Epithelial cell of proximal tubule (primary cell): Measurements from ENCODE around the gene PPA1. TPM values are rescaled to one million over a fixed set of nuclear protein-coding genes. Genes with fewer than 3 reads are reported as not detected.
"Not testable (repeated sequence)": the region's sequence is repeated elsewhere in the genome, so short reads cannot be mapped to it uniquely, and the experiment has no call there.

Experiments used
- DNase-seq: peaks from one replicate; pipeline ENCODE4 v3.0.0-alpha.2; 2011; ENCODE audit warnings: low read depth
- H3K4me3 ChIP-seq: 2 replicates; pipeline ENCODE4 v1.5.1; 2011; ENCODE audit warnings: low read depth, mild to moderate bottlenecking, low read length
- CTCF ChIP-seq: conservative IDR thresholded peaks from 2 replicates; pipeline ENCODE4 v1.5.1; 2012; ENCODE audit warnings: low read depth, mild to moderate bottlenecking, low read length
- total RNA-seq: library from RNA; depleted of rRNA; stranded (reverse); fragments of >200 nt; gene quantifications from 2 replicates; pipeline ENCODE4 v1.2.3, GENCODE V29; 2015

PPA1 gene
- total RNA-seq, 1 donor from 2014 or later = 245 TPM

- no peak for TF ChIP-seq CTCF
- no peak for DNase-seq
- no peak overlapping the region for H3K4me3 ChIP-seq
These were observed 42.6 kb downstream of the PPA1 start for GRCh38 chr10:70190581-70190980.

DNA sequence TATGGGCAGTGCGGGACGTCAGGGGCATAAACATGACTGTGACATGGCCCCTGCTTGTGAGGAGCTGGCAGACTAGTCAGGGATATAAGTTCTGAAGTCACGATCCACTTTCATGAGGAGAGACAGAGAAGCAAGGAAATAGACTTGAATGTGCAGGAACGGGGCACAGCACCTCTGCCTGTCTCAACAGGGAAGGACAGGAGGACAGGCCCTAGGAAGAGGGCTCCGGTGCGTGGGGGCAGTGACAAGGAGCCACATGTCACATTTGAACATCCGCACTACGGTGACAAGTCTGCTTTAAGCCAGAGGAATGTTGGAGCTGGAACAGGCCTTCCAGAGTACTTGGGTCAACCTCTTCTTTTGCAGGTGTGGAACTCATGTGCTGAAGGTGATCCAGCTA, 43.1 kb downstream of the PPA1 start:
- no peak for TF ChIP-seq CTCF
- no peak for DNase-seq
- no peak overlapping the region for H3K4me3 ChIP-seq

DNA sequence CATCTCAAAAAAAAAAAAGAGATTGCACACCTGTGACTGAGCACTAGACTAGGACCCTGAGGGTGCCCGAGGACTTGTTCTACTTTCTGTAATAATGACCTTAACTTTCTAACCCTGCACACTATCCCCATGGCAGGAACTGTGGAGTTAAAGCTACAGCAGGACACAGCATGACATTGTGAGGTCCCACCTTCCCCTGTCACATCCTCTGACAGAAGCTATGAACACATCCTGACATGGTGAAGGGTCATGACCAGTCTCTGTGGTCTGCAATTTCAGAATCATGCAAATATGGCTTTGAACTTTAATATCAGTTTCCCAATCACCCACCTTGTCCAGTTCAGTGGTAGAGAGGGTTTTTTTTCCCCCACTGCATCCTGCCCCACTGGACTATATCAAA, 44.5 kb downstream of the PPA1 start:
- no peak overlapping the region for H3K4me3 ChIP-seq
- no peak for TF ChIP-seq CTCF
- DNase-seq = no peak

GRCh38 chr10:70186571-70186970, 46.7 kb downstream of the PPA1 start:
- no peak for DNase-seq
- TF ChIP-seq CTCF = no peak
- no peak overlapping the region for H3K4me3 ChIP-seq

DNA sequence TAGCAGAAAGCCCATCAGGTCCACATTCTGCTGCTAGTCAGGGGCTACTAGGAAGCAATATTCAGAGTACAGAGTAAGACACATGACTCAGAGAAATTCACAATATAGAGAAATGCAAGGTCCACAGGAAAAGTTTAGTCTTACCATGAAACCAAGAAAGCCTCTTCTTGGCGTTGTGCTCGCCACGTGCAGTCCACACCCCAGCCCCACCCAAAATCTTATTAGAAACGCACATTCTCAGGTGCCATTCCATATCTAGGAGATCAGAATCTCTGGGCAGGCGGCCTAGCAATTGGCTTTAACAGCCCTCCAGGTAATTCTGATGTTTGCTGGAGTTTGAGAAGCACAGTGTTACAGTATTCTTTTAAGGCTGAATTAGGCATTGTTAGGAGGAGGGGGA, 47.1 kb downstream of the PPA1 start:
- H3K4me3 ChIP-seq = no peak overlapping the region
- DNase-seq = no peak
- TF ChIP-seq CTCF = no peak

- TF ChIP-seq CTCF = no peak
- no peak overlapping the region for H3K4me3 ChIP-seq
- no peak for DNase-seq
These were observed 49.9 kb downstream of the PPA1 start for GRCh38 chr10:70183304-70183703.

DNA sequence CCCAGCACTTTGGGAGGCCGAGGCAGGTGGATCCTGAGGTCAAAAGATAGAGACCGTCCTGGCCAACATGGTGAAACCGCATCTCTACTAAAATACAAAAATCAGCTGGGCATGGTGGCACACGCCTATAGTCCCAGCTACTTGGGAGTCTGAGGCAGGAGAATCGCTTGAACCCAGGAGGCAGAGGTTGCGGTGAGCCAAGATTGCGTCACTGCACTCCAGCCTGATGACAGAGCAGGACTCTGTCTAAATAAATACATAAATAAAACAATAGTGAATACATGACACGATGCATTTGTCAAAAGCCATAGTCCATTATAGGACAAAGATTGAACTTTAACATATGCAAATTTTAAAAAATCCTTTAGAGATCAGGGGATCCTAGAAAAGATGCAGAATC, 54.0 kb downstream of the PPA1 start:
- H3K4me3 ChIP-seq, DNase-seq: not testable (repeated sequence)
